ENCODE results near the gene NPLOC4.

NPLOC4 gene

GRCh38 chr17:81662002-81662401 lies 25.1 kb upstream of the NPLOC4 start:
- no peak for DNase-seq (ENCODE audit: low read depth)

- no peak for DNase-seq (ENCODE audit: low read depth)
Observed at GRCh38 chr17:81660441-81660840, 23.5 kb upstream of the NPLOC4 start.

GRCh38 chr17:81659038-81659437 lies 22.1 kb upstream of the NPLOC4 start:
- DNase-seq (ENCODE audit: low read depth): no peak

- DNase-seq (ENCODE audit: low read depth): no peak
Observed at GRCh38 chr17:81656835-81657234, 19.9 kb upstream of the NPLOC4 start.

- DNase-seq (ENCODE audit: low read depth): no peak
Observed at GRCh38 chr17:81656118-81656743, 19.3 kb upstream of the NPLOC4 start, which contains the start of gene PDE6G. TSS of gene PDE6G (minus strand) at chr17:81656542. CDS start at chr17:81653305, 3,237 bp downstream.

DNA sequence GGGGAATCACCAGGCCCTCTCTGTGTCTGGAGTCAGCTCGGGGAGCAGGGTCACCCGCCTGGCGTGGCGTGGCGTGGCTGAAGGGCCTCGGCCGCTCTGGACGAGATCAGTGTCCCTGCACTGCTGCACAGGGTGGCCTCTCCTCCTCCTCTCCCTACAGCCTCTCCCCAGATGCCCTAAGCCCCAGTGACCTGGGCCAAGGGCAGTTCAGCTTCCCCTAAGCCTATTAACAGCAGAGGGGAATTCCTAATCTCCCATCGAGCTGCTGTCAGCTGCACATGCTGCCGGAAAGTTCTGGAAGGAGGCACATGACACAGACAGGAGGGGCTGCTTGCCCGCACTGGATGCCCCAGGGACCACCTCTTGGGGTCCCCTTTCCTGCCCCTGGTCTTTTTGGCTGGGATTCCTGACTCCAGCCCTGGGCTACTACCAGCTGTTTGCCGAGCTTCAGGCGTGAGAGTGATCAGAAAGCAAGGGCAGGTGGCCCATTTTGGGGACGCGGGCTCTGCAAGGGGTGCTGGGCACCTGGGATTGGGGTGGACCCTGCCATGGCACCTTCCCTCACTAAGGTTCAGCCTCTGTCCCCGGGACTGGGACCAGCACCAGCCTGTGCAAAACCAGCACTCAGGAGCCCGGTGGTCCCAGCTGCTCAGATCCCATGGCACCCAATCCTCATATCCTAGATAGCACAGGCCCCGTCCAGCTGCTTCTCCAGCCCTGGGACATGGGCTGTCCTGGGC lies 18.6 kb upstream of the NPLOC4 start:
- DNase-seq (ENCODE audit: low read depth): no peak

DNA sequence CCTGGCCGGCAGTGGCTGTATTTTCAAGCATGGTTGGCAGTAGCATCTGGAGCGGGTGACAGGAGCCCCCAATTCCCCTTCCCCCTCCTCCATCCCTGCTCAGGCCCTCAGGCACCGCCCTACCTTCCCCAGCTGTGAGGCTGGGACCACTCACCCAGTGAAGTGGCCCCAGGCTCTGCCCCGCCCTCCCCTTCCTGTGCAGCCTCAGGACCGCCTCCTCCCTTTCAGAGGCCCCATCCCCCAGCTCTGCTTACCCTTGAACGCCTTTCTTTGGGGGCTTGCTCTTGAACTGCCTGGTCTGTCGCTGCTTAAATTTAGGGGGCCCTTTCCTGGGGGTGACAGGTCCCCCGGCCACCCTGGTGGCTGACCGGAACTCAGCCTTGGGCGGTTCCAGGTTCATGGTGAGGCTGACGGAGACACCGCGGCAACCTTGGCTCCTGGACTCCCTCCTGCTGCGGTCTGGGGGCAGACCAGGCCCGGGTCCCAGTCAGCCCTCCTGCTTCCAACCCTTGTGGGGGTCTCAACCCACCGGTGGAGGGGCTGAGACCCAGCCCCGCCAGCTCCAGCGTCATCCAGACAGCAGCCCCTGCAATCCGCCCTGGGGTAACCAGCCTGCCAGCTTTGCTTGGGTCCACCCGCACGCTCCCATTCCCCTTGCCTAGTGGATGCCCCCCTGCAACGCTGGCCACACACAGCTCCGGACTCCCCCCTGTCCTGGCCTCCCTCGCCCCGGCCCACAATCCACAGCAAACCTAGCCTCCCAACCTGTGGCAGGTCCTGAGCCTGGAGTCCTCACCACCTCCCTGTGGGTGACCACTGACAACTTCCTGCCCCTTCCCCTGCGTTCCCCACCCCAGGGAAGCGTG lies 16.2 kb upstream of the NPLOC4 start:
- DNase-seq (ENCODE audit: low read depth): no peak

GRCh38 chr17:81651692-81652091 lies 14.8 kb upstream of the NPLOC4 start:
- DNase-seq (ENCODE audit: low read depth): peak; percentile 96

GRCh38 chr17:81650951-81651350 lies 14.0 kb upstream of the NPLOC4 start:
- no peak for DNase-seq (ENCODE audit: low read depth)

- DNase-seq (ENCODE audit: low read depth): no peak
Observed at GRCh38 chr17:81648707-81649085, 11.8 kb upstream of the NPLOC4 start.

- no peak for DNase-seq (ENCODE audit: low read depth)
Observed at GRCh38 chr17:81648013-81648706, 11.2 kb upstream of the NPLOC4 start.

GRCh38 chr17:81647640-81648012 lies 10.7 kb upstream of the NPLOC4 start:
- no peak for DNase-seq (ENCODE audit: low read depth)

DNA sequence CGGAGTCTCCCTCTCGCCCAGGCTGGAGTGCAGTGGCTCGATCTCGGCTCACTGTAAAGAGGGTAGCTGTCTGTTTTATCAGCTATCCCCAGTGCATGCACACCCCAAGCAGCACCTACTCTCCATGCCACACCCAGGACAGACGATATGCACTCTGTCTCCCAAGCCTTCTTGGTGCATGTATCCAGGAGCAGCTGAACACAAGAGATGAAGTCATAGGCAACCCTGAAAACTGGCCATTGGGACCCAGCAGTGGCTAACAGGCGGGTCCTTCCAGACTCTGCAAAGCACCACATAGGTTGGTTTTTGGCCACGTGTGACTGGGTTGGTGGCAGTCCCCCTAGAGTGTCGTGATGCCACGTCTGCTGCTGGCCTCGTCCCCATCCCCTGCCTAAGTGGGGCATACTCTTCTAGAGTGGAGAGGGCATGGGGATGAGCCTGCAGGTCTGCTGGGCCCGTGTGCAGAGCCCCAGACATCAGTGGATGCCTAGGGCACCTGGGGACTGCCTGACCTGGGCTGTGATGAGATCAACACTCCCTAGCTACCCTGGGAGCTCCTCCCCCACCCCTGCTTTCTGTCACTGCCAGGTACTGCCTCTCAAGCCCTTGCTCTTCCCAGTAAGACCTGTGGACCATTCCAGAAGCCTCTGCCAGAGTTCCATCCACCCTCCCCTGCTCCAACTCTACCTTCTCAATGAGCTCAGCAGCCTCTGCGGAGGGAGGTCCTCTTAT lies 10.1 kb upstream of the NPLOC4 start:
- DNase-seq (ENCODE audit: low read depth): no peak

DNA sequence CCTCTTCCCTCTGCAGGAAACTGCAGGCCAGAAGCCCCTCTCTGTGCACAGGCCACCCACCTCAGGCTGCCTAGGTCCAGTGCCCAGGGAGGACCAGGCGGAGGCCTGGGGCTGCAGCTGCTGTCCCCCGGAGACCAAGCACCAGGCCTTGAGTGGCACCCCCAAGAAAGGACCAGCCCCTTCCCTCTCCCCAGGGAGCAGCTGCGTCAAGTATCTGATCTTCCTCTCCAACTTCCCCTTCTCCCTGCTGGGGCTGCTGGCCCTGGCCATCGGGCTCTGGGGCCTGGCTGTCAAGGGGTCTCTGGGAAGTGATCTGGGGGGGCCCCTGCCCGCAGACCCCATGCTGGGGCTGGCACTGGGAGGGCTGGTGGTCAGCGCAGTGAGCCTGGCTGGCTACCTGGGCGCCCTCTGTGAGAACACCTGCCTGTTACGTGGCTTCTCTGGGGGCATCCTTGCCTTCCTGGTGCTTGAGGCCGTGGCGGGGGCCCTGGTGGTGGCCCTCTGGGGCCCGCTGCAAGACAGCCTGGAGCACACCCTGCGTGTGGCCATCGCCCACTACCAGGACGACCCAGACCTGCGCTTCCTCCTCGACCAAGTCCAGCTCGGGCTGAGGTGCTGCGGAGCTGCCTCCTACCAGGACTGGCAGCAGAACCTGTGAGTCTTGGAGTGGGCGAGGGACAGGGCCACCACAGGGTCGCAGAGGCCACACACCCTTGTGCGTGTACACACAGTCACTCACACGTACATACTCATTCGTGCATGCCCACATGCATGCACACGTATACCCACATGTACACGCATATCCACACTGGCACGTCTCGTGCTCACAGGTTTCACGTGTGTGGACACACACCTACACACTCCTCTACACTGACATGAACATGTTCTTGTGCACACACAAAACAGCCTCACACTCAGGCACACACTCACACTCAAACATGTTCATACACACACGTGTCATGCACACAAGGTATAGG lies 8.4 kb upstream of the NPLOC4 start:
- DNase-seq (ENCODE audit: low read depth): no peak

DNA sequence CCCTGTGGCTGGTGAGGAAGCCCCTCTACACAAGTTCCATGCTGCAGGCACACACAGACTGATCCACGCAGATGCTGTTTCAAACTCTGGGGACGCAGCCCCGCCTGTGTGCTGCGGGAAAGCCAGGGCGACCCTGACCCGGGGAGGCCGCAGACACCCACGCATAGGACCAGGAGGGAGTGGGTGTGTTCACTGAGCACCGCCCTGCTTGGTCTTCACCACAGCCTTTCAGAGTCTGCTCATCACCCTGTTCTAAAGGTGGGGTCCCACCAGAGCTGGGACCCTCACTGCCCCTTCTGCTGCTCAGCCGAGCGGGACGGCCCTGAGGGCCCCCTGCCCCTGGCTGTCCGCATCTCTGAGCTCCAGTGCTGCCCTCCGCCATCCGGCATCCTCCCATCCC lies 7.6 kb upstream of the NPLOC4 start:
- no peak for DNase-seq (ENCODE audit: low read depth)

DNA sequence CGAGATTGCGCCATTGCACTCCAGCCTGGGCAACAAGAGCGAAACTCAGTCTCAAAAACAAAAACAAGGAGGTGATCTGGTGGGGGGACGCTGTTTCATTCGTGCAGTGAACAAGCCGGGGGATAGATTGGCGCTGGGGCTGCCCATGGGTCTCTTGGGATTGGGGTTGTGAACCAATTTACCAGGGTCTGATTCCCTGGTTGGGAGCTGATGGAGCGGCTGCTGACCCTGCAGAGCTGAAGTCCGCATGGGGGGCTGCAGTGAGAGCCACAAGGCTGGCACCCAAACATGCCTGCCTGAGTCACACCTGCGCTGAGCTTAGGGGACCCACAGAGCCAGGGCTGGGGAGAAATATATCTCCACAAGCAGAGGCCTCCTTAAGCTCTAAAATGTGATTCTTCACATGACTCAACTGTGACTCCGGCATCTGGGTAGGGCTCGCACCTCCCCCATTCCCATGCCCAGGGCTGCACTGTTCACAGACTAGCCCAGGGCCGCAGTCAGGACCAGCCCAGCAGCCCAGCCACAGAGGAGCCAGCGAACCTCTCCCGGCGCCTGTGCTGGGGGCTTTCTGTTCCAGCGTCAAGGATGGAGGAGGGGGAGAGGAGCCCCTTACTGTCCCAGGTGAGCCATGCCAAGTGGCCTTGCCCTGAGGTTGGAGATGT lies 5.0 kb upstream of the NPLOC4 start:
- peak; percentile 85 for DNase-seq (ENCODE audit: low read depth)

DNA sequence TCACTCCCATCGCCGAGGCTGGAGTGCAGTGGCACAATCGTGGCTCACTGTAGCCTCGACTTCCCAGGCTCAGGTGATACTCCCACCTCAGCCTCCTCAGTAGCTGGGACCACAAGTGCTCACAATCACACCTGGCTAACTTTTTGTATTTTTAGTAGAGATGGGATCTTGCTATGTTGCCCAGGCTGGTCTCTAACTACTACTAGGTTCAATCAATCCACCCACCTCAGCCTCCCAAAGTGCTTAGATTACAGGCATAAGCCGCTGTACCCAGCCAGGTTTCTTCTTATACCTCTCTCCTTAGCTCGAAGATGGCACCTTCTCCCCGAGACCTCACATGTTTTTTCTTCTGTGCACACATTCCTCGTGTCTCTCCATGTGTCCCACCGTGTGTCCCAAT lies 3.1 kb upstream of the NPLOC4 start:
- no peak for DNase-seq (ENCODE audit: low read depth)

- no peak for DNase-seq (ENCODE audit: low read depth)
Observed at GRCh38 chr17:81638683-81639082, 1.8 kb upstream of the NPLOC4 start.

DNA sequence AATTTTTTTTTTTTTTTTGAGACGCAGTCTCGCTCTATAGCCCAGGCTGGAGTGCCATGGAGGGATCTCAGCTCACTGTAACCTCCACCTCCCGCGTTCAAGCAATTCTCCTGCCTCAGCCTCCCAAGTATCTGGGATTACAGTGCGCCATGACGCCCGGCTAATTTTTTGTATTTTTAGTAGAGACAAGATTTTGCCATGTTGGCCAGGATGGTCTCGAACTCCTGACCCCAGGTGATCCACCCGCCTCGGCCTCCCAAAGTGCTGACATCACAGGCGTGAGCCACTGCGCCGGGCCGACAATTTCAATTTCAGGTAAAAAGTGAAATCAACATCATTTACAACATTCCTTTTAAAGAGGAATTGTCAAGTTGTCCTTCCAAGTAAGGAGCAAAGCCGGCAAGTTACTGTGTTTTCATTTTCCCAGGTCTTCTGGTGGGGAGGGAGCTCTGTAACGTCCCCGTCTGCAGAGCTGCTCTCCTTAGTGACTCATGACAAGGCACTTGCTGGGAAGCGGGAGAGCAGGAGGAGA lies 873 bp downstream of the NPLOC4 start:
- no peak for DNase-seq (ENCODE audit: low read depth)

GRCh38 chr17:81635431-81635830 lies 1.5 kb downstream of the NPLOC4 start:
- DNase-seq (ENCODE audit: low read depth): no peak

Measured in EH (cell line).